CD4-positive, CD25-positive, alpha-beta regulatory T cell (primary cell): ENCODE data around the gene CDH13. TPM values are rescaled to one million over a fixed set of nuclear protein-coding genes. Genes with fewer than 3 reads are reported as not detected.

ENCODE experiments used
- ATAC-seq, 2 donors: fragments of 150-1000 bp; cut with Tn5 transposase; one replicate each; pipeline ENCODE4 v1.10.0; 2021; ENCODE audit warnings: low read depth in 2 of 2, moderate number of reproducible peaks in 2 of 2, moderate library complexity in 1 of 2
- DNase-seq, 3 donors: peaks; one replicate each; pipeline versions ENCODE4 v3.0.0 to v3.0.0-alpha.2; 2012 to 2022; ENCODE audit warnings: mixed read lengths in 1 of 3
- H3K27ac ChIP-seq: one replicate; pipeline ENCODE4 v1.7.0; 2013; ENCODE audit warnings: mild to moderate bottlenecking, low read length; ENCODE audit not compliant: insufficient read depth, poor library complexity, severe bottlenecking
- H3K27me3 ChIP-seq: one replicate; pipeline ENCODE4 v1.7.0; 2013; ENCODE audit warnings: low read length; ENCODE audit not compliant: control insufficient read depth, insufficient read depth
- H3K36me3 ChIP-seq: one replicate; pipeline ENCODE4 v1.7.0; 2013; ENCODE audit warnings: mild to moderate bottlenecking, low read length, moderate library complexity; ENCODE audit not compliant: control insufficient read depth, insufficient read depth
- H3K4me1 ChIP-seq: 2 replicates; pipeline ENCODE4 v1.7.0; 2013; ENCODE audit warnings: mild to moderate bottlenecking, low read length; ENCODE audit not compliant: insufficient read depth, control insufficient read depth, poor library complexity, severe bottlenecking
- H3K4me3 ChIP-seq: one replicate; pipeline ENCODE4 v1.7.0; 2013; ENCODE audit warnings: low read depth, mild to moderate bottlenecking, low read length, moderate library complexity
- H3K9me3 ChIP-seq, 2 experiments: 1 replicate in 1 of 2; 2 replicates in 1 of 2; pipeline ENCODE4 v1.7.0; 2013; ENCODE audit warnings: low read length in 2 of 2, mild to moderate bottlenecking in 1 of 2, moderate library complexity in 1 of 2; ENCODE audit not compliant: control insufficient read depth in 2 of 2
- H3K27ac Mint-ChIP-seq, 3 donors: one replicate each; pipeline ENCODE4 v1.8.0; 2020 to 2022; ENCODE audit warnings: mild to moderate bottlenecking in 3 of 3, mixed read lengths in 3 of 3, moderate library complexity in 2 of 3
- H3K27me3 Mint-ChIP-seq: one replicate; pipeline ENCODE4 v1.8.0; 2022; ENCODE audit warnings: mild to moderate bottlenecking, mixed read lengths
- H3K36me3 Mint-ChIP-seq: one replicate; pipeline ENCODE4 v1.8.0; 2020; ENCODE audit warnings: mixed read lengths
- H3K4me1 Mint-ChIP-seq, 4 donors: one replicate each; pipeline ENCODE4 v1.8.0; 2020 to 2022; ENCODE audit warnings: mixed read lengths in 4 of 4, mild to moderate bottlenecking in 1 of 4
- H3K4me3 Mint-ChIP-seq, 4 donors: one replicate each; pipeline ENCODE4 v1.8.0; 2020 to 2022; ENCODE audit warnings: mild to moderate bottlenecking in 4 of 4, mixed read lengths in 4 of 4, moderate library complexity in 3 of 4
- H3K9me3 Mint-ChIP-seq, 7 donors: one replicate each; pipeline ENCODE4 v1.8.0; 2020 to 2022; ENCODE audit warnings: mixed read lengths in 7 of 7, mild to moderate bottlenecking in 3 of 7, moderate library complexity in 2 of 7
- polyA plus RNA-seq, 4 donors: library from polyadenylated mRNA; unstranded; fragments of 300-500 nt; fragmentation: Illumina TruSeq; gene quantifications; one replicate each; pipeline ENCODE4 v1.2.3, GENCODE V29; 2021
- total RNA-seq: library from RNA; stranded (reverse); gene quantifications from one replicate; pipeline ENCODE4 v1.2.3, GENCODE V29; 2022

CDH13 gene
- total and polyA plus RNA-seq, 5 donors from 2014 or later = not detected

GRCh38 chr16:83138976-83139690 lies 512.4 kb downstream of the CDH13 start:
- Histone ChIP-seq H3K27ac (no peak overlapping the region), H3K36me3 (no peaks in the 10 kb centered on the region), H3K27me3 (no peaks in the 10 kb centered on the region), H3K9me3 (no peaks in the 10 kb centered on the region), H3K4me1 (no peaks in the 10 kb centered on the region), H3K4me3 (no peak overlapping the region)
- Mint-ChIP-seq H3K36me3 (no peaks in the 10 kb centered on the region), H3K27ac (no peak overlapping the region), H3K9me3 (peaks cover 0 to 4% (median 2%) of the 10 kb centered on the region in 7 donors), H3K4me3 (peak overlapping the region in 1 of 4 donors; percentile 38), H3K4me1 (peaks cover 0 to 9% (median 2%) of the 10 kb centered on the region in 4 donors), H3K27me3 (peaks cover 4% of the 10 kb centered on the region)
- ATAC-seq (no peak), DNase-seq (no peak)

GRCh38 chr16:83143788-83144187 lies 517.0 kb downstream of the CDH13 start:
- no peak overlapping the region for H3K27ac Mint-ChIP-seq
- Histone ChIP-seq H3K27me3 (no peaks in the 10 kb centered on the region), H3K27ac (no peak overlapping the region), H3K4me1 (no peaks in the 10 kb centered on the region), H3K36me3 (no peaks in the 10 kb centered on the region), H3K4me3 (no peak overlapping the region), H3K9me3 (no peaks in the 10 kb centered on the region)
- no peak for ATAC-seq
- peaks cover 0 to 4% (median 2%) of the 10 kb centered on the region in 7 donors for H3K9me3 Mint-ChIP-seq
- no peaks in the 10 kb centered on the region for H3K4me1 Mint-ChIP-seq
- DNase-seq = no peak
- H3K36me3 Mint-ChIP-seq = no peaks in the 10 kb centered on the region
- peak overlapping the region in 1 of 4 donors; percentile 43 for H3K4me3 Mint-ChIP-seq
- peaks cover 4% of the 10 kb centered on the region for H3K27me3 Mint-ChIP-seq

- H3K4me1 Mint-ChIP-seq = no peaks in the 10 kb centered on the region
- Histone ChIP-seq H3K36me3 (no peaks in the 10 kb centered on the region), H3K9me3 (no peaks in the 10 kb centered on the region), H3K4me3 (no peak overlapping the region), H3K4me1 (no peaks in the 10 kb centered on the region), H3K27me3 (no peaks in the 10 kb centered on the region), H3K27ac (no peak overlapping the region)
- peaks cover 0 to 4% (median 2%) of the 10 kb centered on the region in 7 donors for H3K9me3 Mint-ChIP-seq
- H3K4me3 Mint-ChIP-seq = no peak overlapping the region
- H3K36me3 Mint-ChIP-seq = no peaks in the 10 kb centered on the region
- no peak overlapping the region for H3K27ac Mint-ChIP-seq
- DNase-seq (no peak), ATAC-seq (no peak)
- peaks cover 4% of the 10 kb centered on the region for H3K27me3 Mint-ChIP-seq
Measured at GRCh38 chr16:83145297-83145696, 518.5 kb downstream of the CDH13 start.

GRCh38 chr16:83147244-83147643 lies 520.5 kb downstream of the CDH13 start:
- no peak overlapping the region for H3K4me3 Mint-ChIP-seq
- no peak overlapping the region for H3K27ac ChIP-seq
- H3K27me3 Mint-ChIP-seq = no peaks in the 10 kb centered on the region
- H3K9me3 Mint-ChIP-seq = peaks cover 0 to 8% (median 3%) of the 10 kb centered on the region in 7 donors
- no peaks in the 10 kb centered on the region for H3K36me3 Mint-ChIP-seq
- no peak overlapping the region for H3K27ac Mint-ChIP-seq
- no peaks in the 10 kb centered on the region for H3K4me1 ChIP-seq
- no peaks in the 10 kb centered on the region for H3K36me3 ChIP-seq
- H3K9me3 ChIP-seq = no peaks in the 10 kb centered on the region
- no peak for DNase-seq
- H3K4me3 ChIP-seq = no peak overlapping the region
- ATAC-seq = no peak
- H3K27me3 ChIP-seq = no peaks in the 10 kb centered on the region
- H3K4me1 Mint-ChIP-seq = no peaks in the 10 kb centered on the region

DNA sequence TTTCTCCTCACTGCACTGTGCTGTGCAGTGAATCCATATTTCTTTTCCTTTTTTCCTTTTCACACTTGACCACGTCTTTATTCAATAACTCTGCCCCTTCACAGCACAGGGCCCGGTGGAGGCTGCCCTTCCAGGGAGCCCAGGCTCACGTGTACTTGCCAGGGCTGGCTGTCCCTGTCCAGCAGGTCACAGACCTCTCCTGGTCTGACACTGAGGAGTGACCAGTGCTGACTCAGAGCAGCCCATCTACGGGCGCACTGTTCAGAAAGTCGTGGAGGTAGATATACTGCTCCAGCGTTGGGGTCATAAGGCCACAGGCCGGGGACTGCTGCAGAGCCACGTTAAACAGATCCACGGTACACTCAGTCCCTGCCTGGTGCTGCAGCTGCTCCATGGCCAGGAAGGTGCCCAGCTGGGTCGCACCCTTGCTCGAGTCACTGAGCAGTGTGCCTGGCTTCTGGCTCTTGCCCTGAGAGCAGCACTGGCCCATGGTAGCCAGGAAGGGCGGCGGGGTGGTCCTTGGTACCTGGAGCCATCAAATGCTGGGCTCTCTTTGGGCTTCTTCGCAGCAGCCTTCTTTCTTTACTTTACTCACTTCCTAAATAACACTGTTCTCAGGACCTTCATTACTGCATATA lies 531.7 kb downstream of the CDH13 start:
- Histone ChIP-seq H3K27ac (no peak overlapping the region), H3K4me3 (no peak overlapping the region), H3K27me3 (no peaks in the 10 kb centered on the region), H3K9me3 (no peaks in the 10 kb centered on the region), H3K4me1 (no peaks in the 10 kb centered on the region), H3K36me3 (no peaks in the 10 kb centered on the region)
- ATAC-seq (no peak), DNase-seq (no peak)
- no peaks in the 10 kb centered on the region for H3K27me3 Mint-ChIP-seq
- H3K36me3 Mint-ChIP-seq = no peaks in the 10 kb centered on the region
- no peaks in the 10 kb centered on the region for H3K4me1 Mint-ChIP-seq
- peaks cover 0 to 3% (median 0%) of the 10 kb centered on the region in 7 donors for H3K9me3 Mint-ChIP-seq
- no peak overlapping the region for H3K4me3 Mint-ChIP-seq
- H3K27ac Mint-ChIP-seq = no peak overlapping the region

GRCh38 chr16:83159049-83159448 lies 532.3 kb downstream of the CDH13 start:
- no peak overlapping the region for H3K27ac Mint-ChIP-seq
- Histone ChIP-seq H3K27me3 (no peaks in the 10 kb centered on the region), H3K4me1 (no peaks in the 10 kb centered on the region), H3K27ac (no peak overlapping the region), H3K9me3 (no peaks in the 10 kb centered on the region), H3K36me3 (no peaks in the 10 kb centered on the region), H3K4me3 (no peak overlapping the region)
- H3K36me3 Mint-ChIP-seq = no peaks in the 10 kb centered on the region
- ATAC-seq (no peak), DNase-seq (no peak)
- H3K4me3 Mint-ChIP-seq = no peak overlapping the region
- no peaks in the 10 kb centered on the region for H3K4me1 Mint-ChIP-seq
- H3K27me3 Mint-ChIP-seq = no peaks in the 10 kb centered on the region
- H3K9me3 Mint-ChIP-seq = peaks cover 0 to 3% (median 0%) of the 10 kb centered on the region in 7 donors

GRCh38 chr16:83160287-83161020 lies 533.7 kb downstream of the CDH13 start:
- no peak overlapping the region for H3K27ac Mint-ChIP-seq

More at GRCh38 chr16:83160287-83161020, 533.7 kb downstream of the CDH13 start:
- Histone ChIP-seq H3K9me3 (no peaks in the 10 kb centered on the region), H3K27me3 (no peaks in the 10 kb centered on the region), H3K27ac (no peak overlapping the region), H3K36me3 (no peaks in the 10 kb centered on the region), H3K4me3 (no peak overlapping the region), H3K4me1 (no peaks in the 10 kb centered on the region)
- Mint-ChIP-seq H3K36me3 (no peaks in the 10 kb centered on the region), H3K9me3 (peaks cover 0 to 3% (median 0%) of the 10 kb centered on the region in 7 donors), H3K4me1 (no peaks in the 10 kb centered on the region), H3K4me3 (no peak overlapping the region), H3K27me3 (no peaks in the 10 kb centered on the region)
- ATAC-seq (no peak), DNase-seq (no peak)
